OCI-LY7 (cell line): ENCODE results near the gene ZNF565. TPM values are rescaled to one million over a fixed set of nuclear protein-coding genes. Genes with fewer than 3 reads are reported as not detected.

Experiments used
- BruUV-seq: library from RNA; stranded (reverse); fragments of 400-500 nt; replicated peaks from 2 replicates; lab custom pipeline; 2021; lab: Mats Ljungman, UMichigan
- CTCF ChIA-PET: fragments of 300-600 bp; sonication (Branson Sonifier 250); formaldehyde crosslinking; loops from one replicate; lab custom pipeline; 2022; ENCODE audit warnings: antibody characterized with exemption; ENCODE audit not compliant: unreplicated experiment; lab: Charles Lee
- POLR2A ChIA-PET: fragments of 300-600 bp; sonication (Branson Sonifier 250); formaldehyde crosslinking; loops from one replicate; lab custom pipeline; 2022; ENCODE audit warnings: antibody characterized with exemption; lab: Charles Lee
- DNase-seq: peaks from one replicate; pipeline ENCODE4 v3.0.0-alpha.2; 2015; ENCODE audit warnings: low spot score
- H2AFZ ChIP-seq: fragments of 200-600 bp; sonication (generic), shearing (Covaris generic); 2 replicates; pipeline ENCODE4 v1.6.1; 2014; ENCODE audit warnings: mild to moderate bottlenecking, antibody characterized with exemption, low read length, moderate library complexity
- H3K27ac ChIP-seq: fragments of 200-600 bp; sonication (generic); 2 replicates; pipeline ENCODE4 v1.5.1; 2014; ENCODE audit warnings: mixed run types, low read depth, mild to moderate bottlenecking, moderate library complexity, low read length, inconsistent platforms; ENCODE audit not compliant: poor library complexity, severe bottlenecking
- H3K36me3 ChIP-seq: fragments of 200-600 bp; sonication (generic); 2 replicates; pipeline ENCODE4 v1.6.1; 2014; ENCODE audit warnings: mild to moderate bottlenecking, antibody characterized with exemption, low read length, moderate library complexity, mixed read lengths; ENCODE audit not compliant: insufficient read depth
- H3K4me1 ChIP-seq: fragments of 200-600 bp; sonication (generic); 2 replicates; pipeline ENCODE4 v1.5.1; 2014; ENCODE audit warnings: mild to moderate bottlenecking, low read length; ENCODE audit not compliant: insufficient read depth, poor library complexity, severe bottlenecking
- H3K4me2 ChIP-seq: fragments of 200-600 bp; sonication (generic); 2 replicates; pipeline ENCODE4 v1.6.1; 2014; ENCODE audit warnings: mild to moderate bottlenecking, low read length
- H3K4me3 ChIP-seq: fragments of 200-600 bp; sonication (generic); 2 replicates; pipeline ENCODE4 v1.5.1; 2014; ENCODE audit warnings: mild to moderate bottlenecking, low read depth, low read length; ENCODE audit not compliant: poor library complexity, severe bottlenecking
- H3K79me2 ChIP-seq: fragments of 200-600 bp; sonication (generic); 2 replicates; pipeline ENCODE4 v1.6.1; 2016; ENCODE audit warnings: low read depth, mild to moderate bottlenecking, low read length, moderate library complexity, mixed read lengths; ENCODE audit not compliant: insufficient read depth
- H3K9me2 ChIP-seq: fragments of 200-600 bp; sonication (generic); 2 replicates; pipeline ENCODE4 v1.6.1; 2016; ENCODE audit warnings: mild to moderate bottlenecking, low read length, mixed read lengths; ENCODE audit not compliant: insufficient read depth
- H3K9me3 ChIP-seq: fragments of 200-600 bp; sonication (generic); 2 replicates; pipeline ENCODE4 v1.6.1; 2014; ENCODE audit warnings: mild to moderate bottlenecking, mixed run types, low read length, mixed read lengths
- H4K20me1 ChIP-seq: fragments of 200-600 bp; sonication (generic); 2 replicates; pipeline ENCODE4 v1.6.1; 2014; ENCODE audit warnings: mild to moderate bottlenecking, antibody characterized with exemption, low read length, moderate library complexity, mixed read lengths; ENCODE audit not compliant: insufficient read depth
- EZH2phosphoT487 ChIP-seq: fragments of 200-600 bp; sonication (generic); IDR thresholded peaks from 2 replicates; pipeline ENCODE4 v1.6.1; 2018; ENCODE audit warnings: low read depth, borderline replicate concordance, mild to moderate bottlenecking, mixed run types, antibody characterized with exemption, low read length, moderate library complexity, mixed read lengths
- intact Hi-C: fragments of 100-400 bp; cut with micrococcal nuclease; formaldehyde crosslinking; loops from one replicate; pipeline ENCODE4 v1.10.0; 2022; ENCODE audit not compliant: unreplicated experiment
- total RNA-seq, 2 experiments: library from RNA; depleted of rRNA in 1 of 2; stranded (reverse); fragments of >200 nt in 1 of 2; shearing (Covaris generic) in 1 of 2; gene quantifications; 2 replicates each; pipeline ENCODE4 v1.2.3, GENCODE V29; 2014 to 2022
- TF ChIP-seq, protein P1 (sequence below): fragments of 200-600 bp; sonication (generic); conservative IDR thresholded peaks from 2 replicates; pipeline ENCODE4 v1.5.1; 2014; ENCODE audit warnings: mild to moderate bottlenecking, antibody characterized with exemption, low read length, moderate library complexity, mixed read lengths

The ZNF565 gene
- total RNA-seq, 2 experiments from 2014 or later, result 2.1 to 3.2 TPM

DNA sequence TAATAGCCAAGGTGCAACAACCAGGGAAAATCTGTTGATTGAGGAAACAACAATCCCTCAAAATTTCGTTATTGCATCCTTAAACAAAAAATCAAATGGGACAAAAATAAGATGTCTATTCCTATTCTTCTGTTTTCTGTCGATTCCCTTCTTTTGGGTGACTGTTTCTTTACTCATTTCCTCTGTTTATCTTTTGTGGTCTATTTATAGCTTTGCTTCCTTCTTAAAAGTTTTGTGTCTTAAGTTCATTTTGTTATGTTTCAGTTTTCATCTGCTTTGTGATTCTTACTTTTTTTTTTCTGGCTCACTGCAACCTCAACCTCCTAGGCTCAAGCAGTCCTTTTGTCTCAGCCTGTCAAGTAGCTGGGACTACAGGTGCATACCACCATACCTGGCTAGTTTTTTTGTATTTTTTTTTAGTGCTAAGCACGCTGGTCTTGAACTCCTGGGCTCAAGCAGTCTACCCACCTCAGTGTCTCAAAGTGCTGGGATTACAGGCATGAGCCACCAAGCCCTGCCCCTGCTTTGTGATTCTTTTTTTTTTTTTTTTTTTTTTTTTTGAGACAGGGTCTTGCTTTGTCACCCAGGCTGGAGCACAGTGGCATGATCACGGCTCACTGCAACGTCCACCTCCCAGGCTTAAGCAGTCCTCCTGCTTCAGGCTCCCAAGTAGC lies 10.9 kb upstream of the ZNF565 start:
- Histone ChIP-seq H3K4me1 (peaks cover 11% of the 10 kb centered on the region), H3K79me2 (peaks cover 70% of the 10 kb centered on the region), H3K9me3 (no peaks in the 10 kb centered on the region), H2AFZ (no peak overlapping the region), H3K4me3 (no peak overlapping the region), H3K4me2 (no peak overlapping the region), H3K27ac (no peak overlapping the region), H3K9me2 (no peaks in the 10 kb centered on the region), H4K20me1 (0 out of 2 replicates have a peak, but pooled peaks cover 3% of the 10 kb centered on the region), H3K36me3 (peaks cover 99% of the 10 kb centered on the region)
- ChIA-PET POLR2A (interaction anchor here (0.6 kb wide), 1 partner anchor 346 kb away, joined by 4 read pairs; no protein-coding TSS in a partner anchor), CTCF (no interaction called here)
- no TSS peak for BruUV-seq
- TF ChIP-seq EZH2phosphoT487, result no peak
- intact Hi-C loops, result no loop called here
- no peak for DNase-seq

DNA sequence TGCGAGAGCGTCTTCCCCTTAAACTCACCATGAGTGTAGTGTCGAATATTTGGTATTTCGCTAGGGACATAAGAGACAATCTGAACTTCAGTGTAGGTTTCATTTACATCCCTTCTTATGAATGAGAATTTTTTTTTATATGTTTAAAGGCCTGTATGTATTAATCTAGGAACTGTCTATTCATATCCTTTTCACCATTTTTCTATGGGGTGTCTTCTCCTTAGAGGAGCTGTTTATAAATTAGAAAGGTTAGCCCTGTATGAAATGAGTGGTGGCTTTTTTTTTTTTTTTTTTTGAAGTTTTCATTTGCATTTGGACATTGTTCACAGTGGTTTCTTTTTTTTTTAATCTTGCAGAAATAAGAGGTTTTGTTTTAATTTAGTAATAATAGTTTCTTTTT lies 8.0 kb upstream of the ZNF565 start:
- no peak for DNase-seq
- Histone ChIP-seq H3K9me2 (no peaks in the 10 kb centered on the region), H4K20me1 (0 out of 2 replicates have a peak, but pooled peaks cover 3% of the 10 kb centered on the region), H3K4me3 (no peak overlapping the region), H3K36me3 (peaks cover 95% of the 10 kb centered on the region), H3K27ac (no peak overlapping the region), H2AFZ (no peak overlapping the region), H3K9me3 (peaks cover 8% of the 10 kb centered on the region; the same call in 1 of the 2 replicates), H3K79me2 (peaks cover 97% of the 10 kb centered on the region), H3K4me2 (no peak overlapping the region), H3K4me1 (peaks cover 12% of the 10 kb centered on the region)
- POLR2A ChIA-PET, result no interaction called here
- no peak for TF ChIP-seq EZH2phosphoT487
- TF ChIP-seq, protein P1, sequence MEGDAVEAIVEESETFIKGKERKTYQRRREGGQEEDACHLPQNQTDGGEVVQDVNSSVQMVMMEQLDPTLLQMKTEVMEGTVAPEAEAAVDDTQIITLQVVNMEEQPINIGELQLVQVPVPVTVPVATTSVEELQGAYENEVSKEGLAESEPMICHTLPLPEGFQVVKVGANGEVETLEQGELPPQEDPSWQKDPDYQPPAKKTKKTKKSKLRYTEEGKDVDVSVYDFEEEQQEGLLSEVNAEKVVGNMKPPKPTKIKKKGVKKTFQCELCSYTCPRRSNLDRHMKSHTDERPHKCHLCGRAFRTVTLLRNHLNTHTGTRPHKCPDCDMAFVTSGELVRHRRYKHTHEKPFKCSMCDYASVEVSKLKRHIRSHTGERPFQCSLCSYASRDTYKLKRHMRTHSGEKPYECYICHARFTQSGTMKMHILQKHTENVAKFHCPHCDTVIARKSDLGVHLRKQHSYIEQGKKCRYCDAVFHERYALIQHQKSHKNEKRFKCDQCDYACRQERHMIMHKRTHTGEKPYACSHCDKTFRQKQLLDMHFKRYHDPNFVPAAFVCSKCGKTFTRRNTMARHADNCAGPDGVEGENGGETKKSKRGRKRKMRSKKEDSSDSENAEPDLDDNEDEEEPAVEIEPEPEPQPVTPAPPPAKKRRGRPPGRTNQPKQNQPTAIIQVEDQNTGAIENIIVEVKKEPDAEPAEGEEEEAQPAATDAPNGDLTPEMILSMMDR, result no peak
- intact Hi-C loops, result no loop called here
- no TSS peak for BruUV-seq
- CTCF ChIA-PET, result no interaction called here

DNA sequence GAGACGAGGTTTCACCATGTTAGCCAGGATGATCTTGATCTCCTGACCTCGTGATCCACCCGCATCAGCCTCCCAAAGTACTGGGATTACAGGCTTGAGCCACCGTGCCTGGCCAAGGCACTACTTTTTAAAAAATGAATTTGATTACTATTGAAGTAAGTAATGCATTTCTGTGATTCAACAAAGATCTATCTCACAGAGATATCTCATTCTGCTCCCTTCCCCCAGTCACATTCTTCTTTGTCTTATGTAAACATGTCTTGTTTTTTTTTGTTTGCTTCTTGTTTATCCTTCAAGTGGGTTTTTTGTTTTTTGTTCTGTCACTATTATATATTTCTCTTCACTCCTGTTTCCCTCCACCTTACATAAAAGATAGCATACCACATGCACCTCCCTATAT lies 7.0 kb upstream of the ZNF565 start:
- no peak for DNase-seq
- H3K36me3 ChIP-seq, result peaks cover 91% of the 10 kb centered on the region
- H3K9me3 ChIP-seq, result peaks cover 8% of the 10 kb centered on the region; the same call in 1 of the 2 replicates
- 0 out of 2 replicates have a peak, but pooled peaks cover 3% of the 10 kb centered on the region for H4K20me1 ChIP-seq
- CTCF ChIA-PET, result no interaction called here
- no peak overlapping the region for H3K4me2 ChIP-seq
- no peak overlapping the region for H3K27ac ChIP-seq
- no peak overlapping the region for H3K4me3 ChIP-seq
- no peak for TF ChIP-seq EZH2phosphoT487
- TF ChIP-seq, protein P1, result no peak
- intact Hi-C loops, result no loop called here
- BruUV-seq, result no TSS peak
- no peaks in the 10 kb centered on the region for H3K9me2 ChIP-seq
- POLR2A ChIA-PET, result interaction anchor here (0.6 kb wide), 1 partner anchor 1055 kb away, joined by 3 read pairs; no protein-coding TSS in a partner anchor
- H3K4me1 ChIP-seq, result peaks cover 20% of the 10 kb centered on the region
- H3K79me2 ChIP-seq, result peaks cover 99% of the 10 kb centered on the region
- no peak overlapping the region for H2AFZ ChIP-seq
